GM19372 (cell line): ENCODE data around the gene SERPINA9.
A peak's percentile ranks its signal among the peaks of the same experiment; 100 is the strongest.
"Not testable (repeated sequence)": the region's sequence is repeated elsewhere in the genome, so short reads cannot be mapped to it uniquely, and the experiment has no call there.

Source experiments
- ATAC-seq: cut with Tn5 transposase; IDR thresholded peaks from one replicate; pipeline ENCODE4 v1.9.1; 2021; ENCODE audit warnings: mild to moderate bottlenecking, low read depth, moderate library complexity; ENCODE audit not compliant: unreplicated experiment

Gene SERPINA9

DNA sequence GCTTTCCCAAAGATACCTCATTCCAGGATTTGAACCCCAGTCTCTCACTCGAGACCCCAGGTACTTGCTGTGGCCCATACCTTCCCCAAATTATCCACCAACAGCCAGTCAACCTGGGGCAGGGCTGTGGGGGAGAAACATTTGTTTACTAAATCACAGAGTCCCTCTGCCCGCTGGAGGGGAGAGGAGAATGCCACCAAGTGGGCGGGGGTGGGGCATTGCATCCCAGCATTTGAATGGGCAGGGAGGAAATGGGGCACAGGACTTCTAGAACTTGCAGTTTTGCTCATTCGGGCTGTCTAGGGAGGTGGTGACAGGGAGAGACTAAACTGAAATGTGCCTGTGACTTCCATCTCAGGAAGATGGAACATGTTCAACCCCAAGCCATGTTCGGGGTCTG, 10.9 kb upstream of the SERPINA9 start:
- ATAC-seq, result no peak

DNA sequence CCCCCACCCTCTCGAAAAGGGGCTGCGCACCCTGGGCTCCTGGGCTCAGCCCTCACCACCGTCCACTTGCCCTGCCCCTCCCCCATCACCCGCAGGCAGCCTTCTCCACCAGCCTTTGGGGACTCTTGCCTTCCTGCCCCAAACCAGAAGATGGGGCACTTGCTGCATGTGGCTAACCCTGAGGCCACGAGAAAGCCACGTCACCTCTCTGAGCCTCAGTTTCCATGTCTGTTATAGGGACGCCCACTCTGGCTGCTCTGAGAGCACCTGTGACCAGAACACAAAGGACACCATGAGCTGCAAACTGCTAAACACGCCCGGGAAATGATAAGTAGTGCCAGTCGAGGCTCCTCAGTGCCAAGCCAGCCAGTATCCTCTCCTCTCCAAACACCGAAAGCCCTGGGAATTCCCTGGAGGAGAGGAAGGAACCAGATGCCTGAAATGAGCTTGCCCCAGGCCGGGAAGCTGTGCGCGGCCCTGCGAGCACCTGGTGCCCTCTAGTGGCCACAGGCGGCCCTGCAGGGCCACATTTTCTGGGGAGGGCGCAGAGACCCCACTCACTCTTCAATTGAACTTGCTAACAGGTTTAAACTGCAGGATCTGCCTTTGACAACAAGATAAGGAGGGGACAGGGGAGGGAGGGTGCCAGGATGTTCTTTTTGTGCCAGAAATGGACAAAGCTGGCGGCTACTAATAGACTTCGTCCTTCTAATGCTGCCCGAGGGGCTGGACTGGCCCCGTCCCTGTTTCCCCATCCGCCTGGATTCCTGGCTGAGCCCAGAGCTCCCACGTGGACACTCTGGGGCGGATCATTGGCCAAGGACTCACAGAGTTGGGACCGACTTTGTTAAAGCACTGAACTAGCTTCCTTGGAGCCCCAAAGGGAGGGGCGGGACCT, 10.2 kb upstream of the SERPINA9 start:
- ATAC-seq, result peak; percentile 73

DNA sequence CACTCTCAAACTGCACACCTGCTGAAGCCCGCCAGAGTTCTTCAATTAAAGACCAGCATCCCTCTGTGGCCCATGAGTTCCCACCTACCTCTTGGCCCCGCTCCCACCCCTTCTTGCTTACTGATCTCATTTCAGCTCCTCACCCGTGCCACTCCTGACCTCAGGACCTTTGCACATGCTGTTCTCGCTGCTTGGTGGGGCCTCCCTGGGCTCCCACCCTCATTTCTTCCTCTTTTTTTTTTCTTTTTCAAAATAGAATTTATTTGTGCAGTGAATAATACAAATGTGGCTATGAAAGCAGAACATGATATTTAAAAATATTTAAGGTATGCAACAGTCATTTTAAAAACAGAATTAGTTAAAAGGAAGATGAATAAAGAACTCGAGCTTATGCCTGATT, 8.5 kb upstream of the SERPINA9 start:
- ATAC-seq, result no peak

DNA sequence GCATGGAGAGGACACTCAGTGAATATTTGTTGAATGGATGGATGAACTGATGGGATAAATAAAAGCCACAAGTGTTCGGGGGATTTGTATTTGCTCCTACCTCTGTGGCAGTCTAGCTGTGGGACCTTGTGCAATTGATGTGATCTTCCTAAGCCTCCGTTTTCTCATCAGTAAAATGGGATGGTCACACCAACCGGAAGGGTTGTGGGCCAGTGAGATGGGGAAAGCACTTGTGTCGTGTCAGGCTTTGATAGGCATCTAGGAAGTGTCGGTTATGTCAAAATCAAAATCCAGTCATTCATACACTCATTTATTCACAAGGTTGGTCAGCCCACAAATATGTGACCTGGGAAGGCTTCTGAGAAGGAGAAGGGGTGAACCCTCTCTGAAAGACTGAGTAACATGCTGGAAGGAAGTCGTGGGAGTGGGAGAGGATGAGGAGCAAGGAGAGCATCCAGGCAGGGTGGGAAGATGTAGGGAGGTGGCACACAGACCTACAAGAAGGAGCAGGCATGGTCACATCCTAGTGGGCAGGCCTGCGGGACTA, 7.8 kb upstream of the SERPINA9 start:
- ATAC-seq, result no peak

DNA sequence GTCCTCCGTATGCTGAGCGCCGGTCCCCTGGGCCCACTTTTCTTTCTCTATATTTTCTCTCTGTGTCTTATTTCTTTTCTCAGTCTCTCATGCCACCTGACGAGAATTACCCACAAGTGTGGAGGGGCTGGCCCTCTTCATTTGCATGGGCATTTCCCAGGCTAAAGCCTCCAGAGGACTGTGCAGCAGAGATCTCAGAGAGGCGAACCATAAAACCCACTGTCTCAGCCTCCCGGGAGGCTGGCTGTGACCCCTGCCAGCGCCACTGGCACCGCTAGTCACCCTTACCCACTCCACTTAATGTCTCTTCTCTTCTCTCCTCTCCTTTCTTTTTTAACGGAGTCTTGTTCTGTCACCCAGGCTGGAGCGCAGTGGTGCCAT, 7.1 kb upstream of the SERPINA9 start:
- ATAC-seq, result no peak

DNA sequence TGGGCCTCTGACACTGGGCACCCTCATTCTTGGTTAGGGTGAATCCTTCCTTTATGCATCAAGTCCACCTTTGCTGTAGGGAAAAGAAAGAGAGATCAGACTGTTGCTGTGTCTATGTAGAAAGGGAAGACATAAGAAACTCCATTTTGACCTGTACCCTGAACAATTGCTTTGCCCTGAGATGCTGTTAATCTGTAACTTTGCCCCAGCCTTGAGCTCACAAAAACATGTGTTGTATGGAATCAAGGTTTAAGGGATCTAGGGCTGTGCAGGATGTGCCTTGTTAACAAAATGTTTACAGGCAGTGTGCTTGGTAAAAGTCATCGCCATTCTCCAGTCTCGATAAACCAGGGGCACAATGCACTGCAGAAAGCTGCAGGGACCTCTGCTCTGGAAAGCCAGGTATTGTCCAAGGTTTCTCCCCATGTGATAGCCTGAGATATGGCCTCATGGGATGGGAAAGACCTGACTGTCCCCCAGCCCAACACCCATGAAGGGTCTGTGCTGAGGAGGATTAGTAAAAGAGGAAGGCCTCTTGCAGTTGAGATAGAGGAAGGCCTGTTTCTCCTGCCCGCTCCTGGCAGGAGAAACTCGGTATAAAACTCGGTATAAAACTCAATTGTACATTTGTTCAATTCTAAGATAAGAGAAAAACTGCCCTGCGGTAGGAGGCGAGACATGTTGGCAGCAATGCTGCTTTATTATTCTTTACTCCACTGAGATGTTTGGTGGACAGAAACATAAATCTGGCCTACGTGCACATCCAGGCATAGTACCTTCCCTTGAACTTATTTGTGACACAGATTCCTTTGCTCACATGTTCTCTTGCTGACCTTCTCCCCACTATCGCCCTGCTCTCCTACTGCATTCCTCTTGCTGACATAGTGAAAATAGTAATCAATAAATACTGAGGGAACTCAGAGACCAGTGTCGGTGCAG, 6.4 kb upstream of the SERPINA9 start:
- ATAC-seq, result not testable (repeated sequence)

DNA sequence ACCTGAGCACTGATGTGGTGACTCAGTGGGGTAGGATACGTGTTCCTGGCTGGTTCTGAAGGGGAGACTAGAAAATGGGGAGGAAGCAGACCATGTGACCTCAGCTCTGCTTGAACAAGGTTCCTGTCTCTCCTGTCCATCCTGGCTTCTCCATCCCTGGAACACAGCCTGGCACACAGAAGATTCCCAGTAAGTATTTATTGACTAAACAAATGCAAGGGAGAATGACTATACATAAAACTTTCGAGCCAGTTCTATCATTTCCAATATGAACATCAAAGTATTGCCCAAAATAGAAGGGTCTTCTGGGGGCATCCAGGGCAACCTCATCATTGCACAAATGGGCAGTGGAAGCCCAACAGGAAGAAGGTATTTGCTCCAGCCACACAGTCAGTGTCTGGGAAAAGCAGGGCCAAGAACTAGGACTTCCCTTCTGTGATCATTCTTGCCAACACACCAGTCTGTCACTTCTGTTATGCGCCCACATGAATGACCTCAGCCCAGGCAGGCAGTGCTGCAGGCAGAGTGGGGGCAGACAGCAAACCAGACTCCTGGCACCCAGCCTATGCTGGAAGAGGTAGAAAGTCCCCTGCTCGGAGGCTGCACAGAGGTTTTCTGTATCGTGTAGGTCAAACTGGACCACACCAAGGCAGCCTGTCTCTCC, 5.6 kb upstream of the SERPINA9 start:
- ATAC-seq, result no peak

DNA sequence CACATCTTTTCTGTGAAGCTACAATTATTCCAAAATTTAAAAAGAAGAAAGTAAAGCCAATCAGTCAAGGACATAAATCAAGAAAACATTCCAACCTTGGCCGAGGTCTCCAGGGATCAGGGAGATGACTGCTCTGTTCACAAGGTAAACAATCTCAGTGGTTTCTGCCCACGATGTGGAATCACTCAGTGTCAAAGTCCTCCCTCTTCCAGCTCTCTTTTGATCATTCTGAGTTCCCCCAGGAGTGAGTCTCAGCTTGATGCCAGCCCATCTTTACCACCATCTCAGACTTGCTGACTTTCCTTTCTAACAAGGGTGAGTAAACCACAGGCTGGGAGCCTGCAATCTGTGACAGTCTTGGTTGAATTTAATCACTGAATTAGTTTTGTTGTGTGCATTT, 4.8 kb upstream of the SERPINA9 start:
- ATAC-seq, result no peak

DNA sequence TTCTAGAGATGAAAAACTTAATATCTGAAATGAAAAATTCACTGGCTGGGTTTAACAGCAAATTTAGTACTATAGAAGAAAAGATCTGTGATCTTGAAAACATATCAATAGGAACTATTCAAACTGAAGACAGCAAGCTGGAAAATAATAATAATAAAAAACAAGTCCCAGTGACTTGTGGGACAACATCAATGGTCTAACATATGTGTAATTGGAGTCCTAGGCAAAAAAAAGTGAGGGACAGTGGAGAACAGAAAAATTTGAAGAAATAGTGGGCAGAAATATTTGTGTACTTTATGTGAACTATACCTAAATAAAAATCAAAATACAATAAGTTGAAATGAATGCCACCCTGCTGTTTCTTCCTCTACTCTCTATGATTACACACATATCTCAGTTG, 2.4 kb upstream of the SERPINA9 start:
- ATAC-seq, result no peak

DNA sequence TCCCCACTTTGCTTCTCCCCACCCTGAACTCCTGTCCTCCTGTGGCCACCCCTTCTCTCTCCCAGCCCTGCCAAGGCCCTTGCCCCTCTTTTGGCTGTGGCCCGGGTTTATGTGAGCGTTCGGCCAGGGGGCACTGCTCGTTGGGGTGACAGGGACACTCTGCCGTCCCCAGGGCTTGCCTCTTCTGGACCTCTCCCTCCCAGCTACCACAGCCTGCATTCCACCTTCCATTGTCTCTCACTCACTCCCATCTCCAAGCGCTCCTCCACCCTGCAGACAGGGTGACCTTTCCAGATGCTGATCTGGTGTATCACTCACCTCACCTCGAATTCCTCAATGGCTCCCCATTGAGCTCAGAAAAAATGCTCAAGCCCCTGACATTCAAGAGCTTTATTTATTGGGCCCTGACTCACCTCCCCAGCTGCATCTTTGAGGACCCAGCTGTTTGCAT, 1.4 kb downstream of the SERPINA9 start:
- ATAC-seq, result no peak

DNA sequence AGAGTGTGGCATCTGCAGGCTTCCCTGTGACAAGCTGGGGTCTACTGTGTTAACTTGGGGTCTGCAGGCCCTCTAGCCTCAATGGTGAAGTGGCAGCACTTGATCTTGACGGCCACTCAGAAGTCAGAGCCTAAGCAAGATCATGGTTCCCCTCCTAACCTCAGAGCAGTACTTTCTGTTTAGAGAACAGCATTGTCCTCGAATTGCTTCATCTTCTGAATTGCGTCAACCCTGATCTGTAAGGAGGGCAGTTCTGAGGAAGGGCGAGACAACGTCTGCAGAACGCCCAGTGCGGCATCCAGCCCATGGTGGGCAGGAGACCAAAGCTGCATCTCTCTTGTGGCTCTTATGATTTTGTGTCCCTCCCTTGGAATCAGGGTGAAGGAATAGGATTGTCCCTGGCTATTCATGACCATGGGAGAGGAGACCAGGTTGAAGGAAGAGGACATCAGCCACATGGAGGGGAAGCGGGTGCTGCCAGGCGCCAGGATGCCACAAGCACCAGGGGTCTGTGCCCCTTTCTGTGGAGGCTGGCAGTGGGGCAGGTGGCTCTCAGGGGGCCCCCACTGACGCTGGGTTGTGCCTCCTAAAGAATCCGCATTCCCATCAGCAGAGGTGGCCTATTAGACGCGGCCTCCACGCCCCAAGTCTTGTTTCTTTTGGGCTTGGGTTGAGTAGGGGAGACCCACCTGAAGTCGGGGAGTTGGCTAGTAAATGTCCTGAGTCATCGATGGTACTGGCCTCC, 2.2 kb downstream of the SERPINA9 start:
- ATAC-seq, result no peak

DNA sequence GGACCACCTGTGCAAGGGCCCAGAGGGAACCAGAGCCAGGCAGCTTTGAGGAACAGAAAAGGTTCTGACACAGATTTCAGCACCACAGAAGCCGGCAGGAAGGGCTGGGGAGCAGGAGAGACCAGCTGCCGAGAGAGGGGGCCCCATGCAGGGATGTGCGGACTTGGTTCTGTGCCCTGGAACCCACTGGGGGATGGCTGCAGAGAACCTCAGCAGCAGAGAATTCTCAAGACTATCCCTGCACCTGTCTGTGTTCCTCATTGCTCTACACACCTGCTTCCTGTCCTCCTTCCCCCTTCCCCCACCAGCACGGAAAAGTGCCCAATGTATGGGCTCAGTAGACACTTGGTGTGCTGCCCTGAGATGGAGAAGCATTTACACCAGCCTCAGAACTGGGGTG, 3.2 kb downstream of the SERPINA9 start:
- no peak for ATAC-seq

DNA sequence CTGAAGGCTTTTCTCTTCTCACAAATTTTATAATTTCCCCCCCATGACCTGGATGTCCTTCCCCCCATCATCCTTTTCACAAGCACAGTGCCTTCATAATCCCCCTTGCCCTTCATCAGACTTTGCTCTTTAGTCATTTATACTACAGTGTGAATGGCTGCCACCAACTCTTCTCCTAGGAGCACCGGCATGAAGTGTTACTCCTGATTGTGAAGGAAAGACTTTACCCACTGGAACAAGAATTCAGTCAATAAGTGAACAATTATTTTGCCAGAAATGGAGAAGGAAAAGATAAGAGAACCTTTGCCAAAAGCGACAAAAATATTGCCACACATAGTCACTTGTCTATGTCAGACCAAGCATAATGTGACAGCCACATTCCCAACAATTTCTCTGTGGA, 5.0 kb downstream of the SERPINA9 start:
- ATAC-seq, result no peak

DNA sequence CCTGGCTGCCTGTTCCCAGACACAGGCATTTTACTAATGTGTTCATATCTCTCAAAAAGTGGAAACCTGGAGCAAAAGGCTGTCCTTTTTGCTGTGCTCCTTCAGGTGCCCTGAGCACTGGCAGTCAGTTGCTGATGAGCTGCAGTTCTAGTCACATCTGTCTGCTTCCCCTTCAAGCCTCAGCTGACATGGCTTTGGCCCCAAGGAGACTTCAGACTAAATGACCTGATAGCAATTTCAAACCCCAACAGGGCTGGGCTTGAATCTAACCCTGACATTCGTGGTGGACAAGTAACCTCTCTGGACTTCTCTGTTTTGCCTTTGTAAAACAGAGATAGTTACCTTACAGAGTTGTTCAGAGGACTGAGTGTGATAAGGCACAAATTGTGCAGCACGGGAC, 5.7 kb downstream of the SERPINA9 start:
- no peak for ATAC-seq

DNA sequence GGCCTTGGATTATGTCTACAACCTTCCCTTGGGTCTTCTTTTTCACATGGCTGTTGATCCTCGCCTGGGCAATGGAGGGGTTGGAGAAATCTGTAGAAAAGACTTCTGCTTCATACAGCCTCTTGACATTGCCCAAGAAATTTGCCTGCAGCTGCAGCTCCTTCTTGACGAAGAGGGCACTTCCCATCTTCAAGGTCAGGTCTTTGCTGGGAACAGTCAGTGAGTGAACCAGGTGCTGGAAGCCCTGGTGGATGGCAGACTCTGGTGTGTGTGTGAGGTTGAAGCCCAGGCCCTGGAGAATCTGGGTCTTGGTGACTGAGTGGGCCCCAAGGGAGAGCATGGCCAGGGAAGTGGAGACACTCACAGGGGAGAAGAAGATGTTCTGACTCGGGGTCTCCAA, 6.7 kb downstream of the SERPINA9 start:
- ATAC-seq, result no peak

DNA sequence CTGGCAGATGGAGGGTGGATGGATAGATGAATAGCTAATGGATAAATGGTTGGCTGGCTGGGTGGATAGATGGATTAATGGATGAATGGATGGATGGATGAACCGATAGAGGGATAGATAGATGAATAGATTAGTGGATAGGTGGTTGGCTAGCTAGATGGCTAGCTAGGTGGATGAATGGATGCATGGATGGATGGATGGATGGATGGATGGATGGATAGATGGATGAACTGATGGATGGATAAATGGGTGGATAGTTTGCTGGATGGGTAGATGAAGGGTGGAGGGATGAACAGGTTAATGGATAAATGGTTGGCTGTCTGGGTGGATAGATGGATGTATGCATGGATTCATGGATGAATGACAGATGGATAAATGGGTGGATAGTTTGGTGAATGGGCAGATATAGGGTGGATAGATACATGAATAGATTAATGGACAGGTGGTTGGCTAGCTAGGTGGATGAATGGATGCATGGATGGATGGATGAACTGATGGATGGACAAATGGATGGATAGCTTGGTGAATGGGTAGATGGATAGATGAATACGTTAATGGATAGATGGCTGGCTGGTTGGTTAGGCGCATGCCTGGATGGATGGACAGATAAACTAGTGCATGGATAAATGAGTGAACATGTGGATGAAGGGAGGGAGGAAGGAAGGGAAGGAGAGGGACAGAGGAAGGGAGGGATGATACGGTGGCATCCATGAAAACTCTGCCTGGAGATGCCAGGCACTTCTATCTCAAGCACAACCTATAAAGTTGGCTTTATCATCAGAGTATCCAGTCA, 8.1 kb downstream of the SERPINA9 start:
- ATAC-seq, result no peak

DNA sequence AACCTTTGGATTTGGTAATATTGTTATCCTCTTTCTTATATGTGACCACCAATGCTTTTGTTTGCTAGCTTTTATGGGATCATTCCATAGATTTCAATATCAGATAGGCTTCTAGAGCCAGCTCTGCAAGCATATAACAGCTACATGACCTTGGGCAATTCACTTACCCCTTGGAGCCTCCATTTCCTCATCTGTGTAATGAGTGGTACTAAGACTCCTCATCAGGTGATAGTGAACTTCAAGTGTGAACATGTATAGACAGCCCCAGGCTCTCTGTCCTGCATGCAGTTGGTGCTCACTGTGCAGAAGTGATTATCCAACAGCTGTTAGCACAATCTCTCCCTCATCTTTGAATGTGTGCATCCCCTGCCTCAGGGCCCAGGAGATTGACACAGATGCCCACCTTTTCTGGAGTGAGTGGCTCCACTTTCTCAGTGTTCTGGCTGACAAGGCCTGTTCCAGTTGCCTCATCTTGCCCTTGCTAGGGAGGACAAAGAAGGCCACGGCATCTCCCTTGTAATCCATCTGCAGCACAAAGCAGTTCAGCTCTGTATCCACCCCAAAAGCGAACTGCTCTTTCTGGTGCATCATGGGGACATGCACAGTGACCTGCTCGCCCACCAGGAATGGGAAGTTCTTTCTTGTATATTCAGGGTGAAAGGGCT, 9.2 kb downstream of the SERPINA9 start:
- no peak for ATAC-seq

DNA sequence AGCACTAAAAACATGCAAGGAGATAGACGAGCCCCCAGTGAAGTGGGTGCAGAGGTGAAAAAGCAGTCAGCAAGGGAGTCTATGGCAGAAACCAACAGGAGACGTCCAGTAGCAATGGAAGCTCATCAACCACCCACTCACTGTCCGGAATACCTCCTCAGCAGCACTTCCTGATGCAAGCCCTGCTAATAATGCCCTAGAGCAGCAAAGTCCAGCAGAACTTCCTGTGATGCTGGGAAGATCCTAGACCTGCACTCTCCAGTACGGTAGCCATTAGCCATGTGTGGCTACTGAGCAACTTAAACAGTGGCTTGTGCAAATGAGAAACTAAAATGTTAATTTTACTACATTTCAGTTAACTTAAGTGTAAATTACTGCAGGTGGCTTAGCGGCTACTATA, 11.0 kb downstream of the SERPINA9 start:
- ATAC-seq, result no peak

DNA sequence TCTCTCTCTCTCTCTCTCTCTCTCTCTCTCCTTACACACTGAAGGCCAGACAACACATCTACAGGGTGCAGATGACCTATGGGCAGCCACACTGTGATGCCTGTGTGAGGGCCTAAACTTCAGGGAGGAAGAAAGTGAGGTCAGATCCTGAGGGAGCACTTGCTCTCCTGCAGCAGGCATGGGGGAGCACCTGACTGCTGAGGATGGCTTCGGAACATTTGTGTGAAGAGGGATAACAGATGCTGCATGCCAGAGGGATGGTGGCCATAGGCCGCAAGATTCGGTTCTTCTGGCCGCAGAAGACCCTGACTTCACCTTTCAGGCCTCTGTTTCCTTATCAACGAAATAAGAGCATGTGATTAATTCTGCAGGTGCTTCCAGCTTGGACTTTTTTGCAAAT, 11.7 kb downstream of the SERPINA9 start:
- ATAC-seq, result no peak
